Right cardiac atrium (tissue), 5 donors: ENCODE measurements around the gene SPON1. TPM values are rescaled to one million over a fixed set of nuclear protein-coding genes. Genes with fewer than 3 reads are reported as not detected.
A peak's percentile ranks its signal among the peaks of the same experiment; 100 is the strongest.

Experiments used
- ATAC-seq, 2 donors: fragments of 200-7000 bp; cut with Tn5 transposase; one replicate each; pipeline versions ENCODE4 v1.8.0 to v1.9.1; 2020; ENCODE audit warnings: moderate library complexity in 2 of 2, mild to moderate bottlenecking in 1 of 2
- DNase-seq, 3 donors: peaks; one replicate each; pipeline ENCODE4 v3.0.0-alpha.2; 2020
- H3K27ac ChIP-seq: one replicate; pipeline ENCODE4 v1.5.1; 2013; ENCODE audit warnings: mild to moderate bottlenecking, low read length, control low read depth, moderate library complexity
- H3K27me3 ChIP-seq: one replicate; pipeline ENCODE4 v1.6.1; 2013; ENCODE audit not compliant: control insufficient read depth, insufficient read depth
- H3K4me1 ChIP-seq: one replicate; pipeline ENCODE4 v1.6.1; 2013; ENCODE audit warnings: low read length; ENCODE audit not compliant: control insufficient read depth, insufficient read depth
- H3K4me3 ChIP-seq: one replicate; pipeline ENCODE4 v1.5.1; 2013; ENCODE audit warnings: low read length, control low read depth
- H3K9me3 ChIP-seq: one replicate; pipeline ENCODE4 v1.6.1; 2013; ENCODE audit warnings: low read length; ENCODE audit not compliant: control insufficient read depth
- WGBS: extraction: QIAGEN DNeasy Blood & Tissue Kit; methylation state at CpG from one replicate; pipeline ENCODE4 v1.1.7; 2013; 5-methylcytosine and 5-hydroxymethylcytosine counted together
- intact Hi-C, 4 donors: fragments of 100-400 bp; cut with DNase I; formaldehyde crosslinking; loops; one replicate each; pipeline versions ENCODE4 v1.11.0 to v1.14.0; 2022 to 2023
- polyA plus RNA-seq: library from polyadenylated mRNA; stranded (reverse); fragments of 200-250 nt; gene quantifications from one replicate; pipeline ENCODE4 v1.2.3, GENCODE V29; 2013
- total RNA-seq, 4 donors: library from RNA; stranded (reverse); fragmentation: NEBNext Ultra II Directional; extraction: Animal tissue kit (Norgen Biotek cat#: 25700); gene quantifications; one replicate each; pipeline ENCODE4 v1.2.1, GENCODE V29; 2021
- donor health status: healthy with polysubstance abuse.
- donor health status: DM: no; HTN: yes; CAD: no.
- donor health status: DM: no; HTN: no; CAD: no.
- donor health status: DM: no; HTN: yes; CAD: no; lungs with severe emphysema.
- donor health status: DM: yes; HTN: yes; CAD: no.

SPON1 gene
- total and polyA plus RNA-seq, 5 donors = 12.6 to 32.7 (median 24.7) TPM

- H3K9me3 ChIP-seq = peaks cover 1% of the 10 kb centered on the region
- DNase-seq (no peak), ATAC-seq (no peak)
- H3K27me3 ChIP-seq = no peaks in the 10 kb centered on the region
- WGBS = 96% methylated on average over 2 of the region's 2 CpGs
- no peak overlapping the region for H3K4me3 ChIP-seq
- no peak overlapping the region for H3K27ac ChIP-seq
- intact Hi-C loops = no loop called here
- H3K4me1 ChIP-seq = no peaks in the 10 kb centered on the region
Measured at GRCh38 chr11:14125529-14125928, 163.0 kb downstream of the SPON1 start.

- H3K9me3 ChIP-seq = peaks cover 1% of the 10 kb centered on the region
- no peak overlapping the region for H3K27ac ChIP-seq
- 71% methylated on average over 4 of the region's 4 CpGs for WGBS
- no peaks in the 10 kb centered on the region for H3K4me1 ChIP-seq
- DNase-seq (no peak), ATAC-seq (no peak)
- no peaks in the 10 kb centered on the region for H3K27me3 ChIP-seq
- H3K4me3 ChIP-seq = no peak overlapping the region
- intact Hi-C loops = no loop called here
Measured at GRCh38 chr11:14127679-14128078, 165.2 kb downstream of the SPON1 start.

- Histone ChIP-seq H3K27me3 (no peaks in the 10 kb centered on the region), H3K4me1 (no peaks in the 10 kb centered on the region), H3K4me3 (no peak overlapping the region), H3K27ac (no peak overlapping the region), H3K9me3 (peaks cover 1% of the 10 kb centered on the region)
- intact Hi-C loops = no loop called here
- 64% methylated on average over 4 of the region's 4 CpGs for WGBS
- no peak for ATAC-seq
- no peak for DNase-seq
Measured at GRCh38 chr11:14132312-14132711, 169.8 kb downstream of the SPON1 start.

DNA sequence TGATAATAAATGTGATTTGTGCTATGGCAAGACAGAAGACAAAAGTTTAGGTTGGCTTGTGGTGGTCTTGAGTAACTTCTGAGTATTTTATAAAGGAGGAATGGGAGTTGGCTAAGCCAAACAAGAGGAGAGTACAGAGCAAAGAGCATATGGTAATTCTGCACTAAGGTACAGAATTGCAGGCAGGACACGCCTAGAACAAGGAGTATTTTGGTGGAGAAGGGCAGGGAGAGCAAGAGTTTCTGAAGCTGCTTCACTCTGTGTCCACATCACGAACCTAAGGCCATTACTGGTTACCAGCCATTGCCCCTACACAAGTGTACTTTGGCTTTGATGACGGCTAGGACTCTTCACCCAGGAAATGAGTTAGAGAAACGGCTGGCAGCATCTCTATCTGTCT, 170.9 kb downstream of the SPON1 start:
- H3K4me3 ChIP-seq = no peak overlapping the region
- WGBS = 89% methylated on average over 4 of the region's 4 CpGs
- intact Hi-C loops = no loop called here
- no peaks in the 10 kb centered on the region for H3K27me3 ChIP-seq
- no peaks in the 10 kb centered on the region for H3K4me1 ChIP-seq
- DNase-seq = no peak
- ATAC-seq = no peak
- H3K9me3 ChIP-seq = peaks cover 1% of the 10 kb centered on the region
- no peak overlapping the region for H3K27ac ChIP-seq

DNA sequence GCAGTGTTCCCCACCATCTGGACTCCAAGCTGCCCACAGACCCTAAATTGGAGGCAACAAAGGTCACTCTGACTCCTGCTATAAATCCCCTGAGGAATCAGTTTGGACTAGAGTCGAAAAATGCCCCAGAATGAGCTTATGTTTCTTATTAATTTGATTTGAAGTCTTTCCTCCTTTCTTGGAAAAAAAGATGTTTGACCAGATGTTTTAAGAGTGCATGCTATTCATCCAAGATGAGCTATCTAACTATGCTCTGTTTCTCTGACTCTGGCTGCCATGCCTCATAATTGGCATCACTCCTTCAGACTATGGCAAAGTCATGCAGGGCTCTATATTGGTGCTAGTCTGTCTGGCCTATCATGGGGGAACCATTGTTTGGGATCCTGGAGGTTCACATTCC, 174.0 kb downstream of the SPON1 start:
- intact Hi-C loops = no loop called here
- Histone ChIP-seq H3K4me1 (no peaks in the 10 kb centered on the region), H3K9me3 (no peaks in the 10 kb centered on the region), H3K4me3 (no peak overlapping the region), H3K27me3 (no peaks in the 10 kb centered on the region), H3K27ac (no peak overlapping the region)
- WGBS = 51% methylated on average over 1 of the region's 1 CpG
- DNase-seq = no peak
- no peak for ATAC-seq

GRCh38 chr11:14137284-14137683, 174.8 kb downstream of the SPON1 start:
- DNase-seq = no peak
- no peak overlapping the region for H3K4me3 ChIP-seq
- H3K9me3 ChIP-seq = no peaks in the 10 kb centered on the region
- H3K27me3 ChIP-seq = no peaks in the 10 kb centered on the region
- H3K27ac ChIP-seq = no peak overlapping the region
- ATAC-seq = no peak
- intact Hi-C loops = no loop called here
- no peaks in the 10 kb centered on the region for H3K4me1 ChIP-seq
- WGBS = 45% methylated on average over 4 of the region's 4 CpGs

DNA sequence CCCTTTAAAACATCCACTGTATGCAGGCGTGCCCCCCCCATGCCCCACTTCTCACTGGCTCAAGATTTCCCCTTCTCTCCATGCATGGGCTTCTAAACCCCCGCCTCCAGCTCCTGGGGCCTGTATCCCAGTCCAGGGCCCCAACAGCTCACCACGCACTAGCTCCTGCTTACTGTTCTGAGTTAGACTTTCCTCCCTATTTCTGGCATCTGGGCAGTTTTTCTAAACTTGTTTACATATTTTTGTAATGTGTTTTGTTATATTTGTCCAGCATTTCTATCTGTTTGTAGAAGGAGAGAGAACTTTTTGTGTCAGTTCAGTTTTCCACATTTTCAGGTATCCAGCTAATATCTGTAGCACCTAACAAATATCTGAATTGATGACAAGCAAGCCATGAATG, 178.5 kb downstream of the SPON1 start:
- 88% methylated on average over 3 of the region's 3 CpGs for WGBS
- ATAC-seq = no peak
- intact Hi-C loops = no loop called here

DNA sequence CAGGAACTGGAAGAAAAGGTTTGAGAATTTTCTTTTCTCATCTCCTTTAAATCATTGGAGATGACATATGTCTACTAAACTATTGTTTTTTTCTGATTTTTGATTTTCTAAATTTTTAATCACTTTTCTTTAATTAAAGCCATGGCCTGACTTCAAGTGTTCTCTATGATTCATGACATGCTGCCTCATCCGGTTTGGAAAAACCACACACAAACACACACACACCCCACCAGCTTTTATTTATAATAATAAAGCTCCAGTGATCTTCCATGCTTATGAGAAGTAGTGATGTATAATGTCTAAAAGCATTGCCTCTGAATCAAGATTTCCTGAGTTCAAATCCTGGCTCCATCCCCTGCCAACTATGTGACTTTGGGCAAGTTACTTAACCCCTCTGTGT, 179.2 kb downstream of the SPON1 start:
- Histone ChIP-seq H3K27me3 (no peaks in the 10 kb centered on the region), H3K27ac (no peak overlapping the region), H3K4me1 (no peaks in the 10 kb centered on the region), H3K4me3 (no peak overlapping the region), H3K9me3 (no peaks in the 10 kb centered on the region)
- no peak for ATAC-seq
- 67% methylated on average over 1 of the region's 1 CpG for WGBS
- no peak for DNase-seq
- intact Hi-C loops = no loop called here

More for the DNA sequence above, 178.5 kb downstream of the SPON1 start:
- Histone ChIP-seq H3K4me3 (no peak overlapping the region), H3K27me3 (no peaks in the 10 kb centered on the region), H3K27ac (no peak overlapping the region), H3K9me3 (no peaks in the 10 kb centered on the region), H3K4me1 (no peaks in the 10 kb centered on the region)
- no peak for DNase-seq

DNA sequence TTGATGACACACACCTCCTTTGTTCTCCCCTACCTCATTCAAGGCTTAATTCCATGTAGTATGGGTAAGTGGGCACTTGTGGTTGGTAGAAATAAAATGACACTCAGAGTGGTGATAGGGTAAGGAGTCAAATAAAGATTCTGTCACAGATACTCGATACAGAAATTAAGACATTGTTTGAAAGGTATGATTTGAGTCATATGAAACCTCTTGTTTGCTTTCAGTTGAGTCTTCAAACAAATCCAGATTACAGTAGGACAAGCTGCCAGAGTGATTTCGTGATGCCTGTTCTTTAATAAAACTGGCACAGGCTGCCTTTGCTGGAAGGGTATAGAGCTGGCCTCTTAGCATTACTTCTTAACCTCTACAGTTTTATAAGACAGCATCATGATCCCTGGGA, 182.4 kb downstream of the SPON1 start:
- no peaks in the 10 kb centered on the region for H3K9me3 ChIP-seq
- H3K27ac ChIP-seq = no peak overlapping the region
- ATAC-seq (no peak), DNase-seq (no peak)
- 86% methylated on average over 2 of the region's 2 CpGs for WGBS
- intact Hi-C loops = loop anchor here in 3 of 4 donors (5.0 kb wide), 1 partner anchor 188 kb away; no protein-coding TSS in a partner anchor
- H3K4me1 ChIP-seq = no peaks in the 10 kb centered on the region
- H3K27me3 ChIP-seq = no peaks in the 10 kb centered on the region
- no peak overlapping the region for H3K4me3 ChIP-seq

GRCh38 chr11:14148653-14149273, 186.2 kb downstream of the SPON1 start:
- ATAC-seq (peak; percentile 65 to 74), DNase-seq (no peak)
- 36% methylated on average over 3 of the region's 3 CpGs for WGBS
- Histone ChIP-seq H3K4me3 (no peak overlapping the region), H3K4me1 (no peaks in the 10 kb centered on the region), H3K27me3 (no peaks in the 10 kb centered on the region), H3K9me3 (no peaks in the 10 kb centered on the region), H3K27ac (no peak overlapping the region)
- intact Hi-C loops = loop anchor here in 3 of 4 donors (5.0 kb wide), 1 partner anchor 191 kb away; no protein-coding TSS in a partner anchor

GRCh38 chr11:14149683-14150082, 187.2 kb downstream of the SPON1 start:
- Histone ChIP-seq H3K4me3 (no peak overlapping the region), H3K4me1 (no peaks in the 10 kb centered on the region), H3K27me3 (no peaks in the 10 kb centered on the region), H3K27ac (no peak overlapping the region), H3K9me3 (no peaks in the 10 kb centered on the region)
- intact Hi-C loops = loop anchor here (5.0 kb wide), 1 partner anchor 192 kb away; no protein-coding TSS in a partner anchor
- WGBS = 73% methylated on average over 2 of the region's 2 CpGs
- DNase-seq (no peak), ATAC-seq (no peak)

DNA sequence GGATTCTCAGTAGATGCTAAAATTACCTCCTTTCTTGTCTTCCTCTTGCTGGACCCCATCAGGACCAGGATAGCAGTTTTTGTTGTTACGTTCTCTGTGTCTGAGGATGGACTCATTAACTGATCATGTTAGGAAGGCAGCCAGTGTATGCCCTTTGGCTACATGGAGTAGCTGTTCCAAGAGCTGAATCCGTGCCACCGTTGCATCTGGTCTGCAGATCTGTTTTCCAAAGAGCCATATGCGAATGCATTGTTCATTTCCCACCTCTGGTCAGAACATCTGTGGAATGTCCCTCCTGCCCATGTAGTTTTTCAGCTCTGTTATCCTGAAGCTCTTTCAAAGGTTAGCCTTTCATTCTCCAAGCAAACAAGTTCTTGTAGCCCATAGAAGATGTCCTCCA, 188.4 kb downstream of the SPON1 start:
- intact Hi-C loops = loop anchor here in 1 of 4 donors (5.0 kb wide), 1 partner anchor 194 kb away; no protein-coding TSS in a partner anchor
- H3K4me1 ChIP-seq = no peaks in the 10 kb centered on the region
- no peak for ATAC-seq
- 85% methylated on average over 4 of the region's 4 CpGs for WGBS
- no peak overlapping the region for H3K27ac ChIP-seq
- H3K9me3 ChIP-seq = no peaks in the 10 kb centered on the region
- no peak overlapping the region for H3K4me3 ChIP-seq
- no peaks in the 10 kb centered on the region for H3K27me3 ChIP-seq
- no peak for DNase-seq
